ENCODE results near the gene BAIAP2L2.

GRCh38 chr22:38144025-38144405 lies 33.5 kb upstream of the BAIAP2L2 start:
- TF ChIP-seq CTCF (IDR thresholded peaks at IDR 0.05) (no peak), POLR2A (IDR thresholded peaks at IDR 0.05) (no peak)

All from uterus (tissue), 2 donors.